ENCODE data around the gene ADGRG2.
A peak's percentile ranks its signal among the peaks of the same experiment; 100 is the strongest.
"Not testable (repeated sequence)": the region's sequence is repeated elsewhere in the genome, so short reads cannot be mapped to it uniquely, and the experiment has no call there.

Gene ADGRG2

DNA sequence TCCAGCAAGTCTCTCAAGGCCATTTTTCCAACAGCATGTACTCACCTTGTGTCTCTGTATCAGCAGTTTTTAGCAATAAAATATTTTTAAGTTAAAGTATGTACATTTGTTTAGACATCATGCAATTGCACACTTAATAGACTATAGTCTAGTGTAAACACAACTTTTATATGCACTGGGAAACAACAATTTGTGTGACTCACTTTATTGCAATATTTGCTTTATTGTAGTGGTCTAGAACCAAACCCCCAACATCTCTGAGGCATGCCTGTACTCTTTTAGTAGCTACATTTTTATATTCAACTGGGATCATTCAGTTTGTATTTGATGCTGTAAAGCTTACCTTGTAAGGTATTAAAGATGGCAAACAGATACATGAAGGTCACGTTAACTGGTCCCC is 123.6 kb downstream of the ADGRG2 start:
- no peak for DNase-seq (ENCODE audit: low read depth in 2 of 2)

DNA sequence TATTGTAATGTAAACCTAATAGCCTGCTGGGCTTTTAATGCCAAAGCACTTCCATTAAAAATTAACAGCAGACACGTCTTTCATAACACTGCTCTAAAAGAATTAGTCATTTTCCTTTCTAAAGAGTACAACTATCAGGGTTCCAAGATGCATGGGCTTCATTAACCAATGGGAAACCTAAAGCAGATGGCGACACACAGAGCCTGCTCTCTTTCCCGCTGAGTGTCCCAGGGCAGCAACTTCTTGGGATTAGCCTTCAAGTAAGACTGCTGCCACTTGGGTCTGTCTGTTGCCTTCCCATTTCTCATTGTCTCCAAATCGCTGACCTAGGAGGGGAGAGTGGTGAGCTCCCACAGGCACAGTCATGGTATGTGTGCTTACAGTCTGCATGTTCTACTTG is 124.4 kb downstream of the ADGRG2 start:
- DNase-seq (ENCODE audit: low read depth in 2 of 2): no peak

DNA sequence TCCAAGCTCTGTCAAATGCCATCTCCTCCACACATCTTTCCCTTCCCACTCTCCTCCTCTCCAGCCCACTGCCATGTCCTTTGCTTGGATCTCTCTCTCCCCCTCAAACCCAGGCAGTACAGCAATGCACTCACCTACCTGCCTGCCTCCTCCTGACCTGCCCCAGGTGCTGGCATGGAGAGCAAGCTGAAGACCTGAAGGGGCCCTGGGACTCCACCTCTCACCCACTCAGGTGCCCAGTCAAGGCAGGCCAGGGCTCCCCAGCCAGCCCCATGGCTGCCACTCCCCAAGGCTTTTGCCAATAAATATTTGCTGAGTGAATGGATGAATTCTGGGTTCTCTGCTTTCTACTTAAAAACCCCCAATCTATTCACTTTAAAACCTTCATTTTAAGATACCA is 125.7 kb downstream of the ADGRG2 start:
- DNase-seq (ENCODE audit: low read depth in 2 of 2): no peak

DNA sequence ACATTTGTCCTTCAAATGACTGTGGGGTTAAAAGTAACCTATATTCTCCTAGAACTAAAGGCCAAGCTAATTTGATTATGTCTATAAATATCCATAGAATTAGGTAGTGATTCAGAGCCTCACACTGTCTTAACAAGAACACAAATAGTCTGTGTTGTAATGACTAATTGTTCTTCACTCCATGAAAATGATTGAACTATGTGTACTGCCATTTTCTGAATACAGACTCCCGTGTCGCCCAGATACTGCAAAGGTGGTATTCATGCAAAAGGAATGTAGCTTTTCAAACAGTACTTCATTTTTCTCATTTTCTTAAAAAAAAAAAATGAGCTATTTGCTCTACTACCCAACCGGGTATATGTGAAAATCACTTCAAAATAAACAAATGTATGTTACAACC is 127.0 kb downstream of the ADGRG2 start:
- DNase-seq (ENCODE audit: low read depth in 2 of 2): no peak

DNA sequence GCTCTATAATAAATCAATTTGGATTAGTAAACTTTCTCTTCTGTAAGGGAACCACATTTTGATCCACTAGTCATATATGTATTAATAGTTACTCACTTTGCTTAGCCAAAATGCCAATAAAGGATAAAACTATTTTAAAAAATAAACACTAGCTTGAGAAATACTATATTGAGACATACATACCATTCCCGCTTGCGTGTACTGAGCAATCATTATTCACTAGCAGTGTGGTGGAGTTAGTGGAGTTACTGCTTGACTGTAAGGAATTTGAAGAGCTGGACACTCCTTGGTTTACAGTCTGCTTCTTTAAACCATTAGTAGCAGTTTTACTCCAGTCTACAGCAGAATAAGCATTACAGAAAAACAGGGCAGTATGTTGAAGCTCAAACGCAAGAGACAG is 127.6 kb downstream of the ADGRG2 start:
- no peak for DNase-seq (ENCODE audit: low read depth in 2 of 2)

DNA sequence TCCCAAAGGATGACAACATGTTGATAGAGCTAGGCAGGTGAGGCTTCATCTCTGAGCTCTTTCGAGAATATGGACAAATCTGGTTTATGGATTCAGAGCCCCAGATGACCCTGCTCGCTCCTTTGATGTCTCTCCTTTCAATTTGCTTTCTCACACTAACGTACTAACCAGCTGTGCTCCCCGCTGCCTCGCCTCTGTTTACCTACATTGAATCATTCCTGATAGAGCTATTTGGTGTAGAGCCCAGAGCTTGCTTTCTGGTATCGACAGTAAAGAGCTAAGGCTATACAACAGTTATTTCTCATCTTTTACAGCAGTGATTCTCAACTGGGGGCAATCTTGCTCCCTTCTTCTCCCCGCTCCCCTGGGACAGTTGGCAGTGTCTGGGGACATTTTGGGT is 129.4 kb downstream of the ADGRG2 start:
- no peak for DNase-seq (ENCODE audit: low read depth in 2 of 2)

DNA sequence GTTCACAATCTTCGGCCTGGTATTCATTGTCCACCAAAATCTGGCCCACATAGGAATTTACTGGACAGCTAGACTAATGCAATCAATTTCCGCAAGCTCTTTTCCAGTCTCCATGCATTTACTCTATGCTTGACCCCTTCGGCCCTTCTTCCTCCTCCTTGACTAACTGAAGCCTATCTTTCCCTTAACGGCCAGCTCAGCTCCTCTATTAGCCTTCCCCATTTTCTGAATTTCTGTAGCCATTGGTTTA is 137.2 kb downstream of the ADGRG2 start:
- no peak for DNase-seq (ENCODE audit: low read depth in 2 of 2)

DNA sequence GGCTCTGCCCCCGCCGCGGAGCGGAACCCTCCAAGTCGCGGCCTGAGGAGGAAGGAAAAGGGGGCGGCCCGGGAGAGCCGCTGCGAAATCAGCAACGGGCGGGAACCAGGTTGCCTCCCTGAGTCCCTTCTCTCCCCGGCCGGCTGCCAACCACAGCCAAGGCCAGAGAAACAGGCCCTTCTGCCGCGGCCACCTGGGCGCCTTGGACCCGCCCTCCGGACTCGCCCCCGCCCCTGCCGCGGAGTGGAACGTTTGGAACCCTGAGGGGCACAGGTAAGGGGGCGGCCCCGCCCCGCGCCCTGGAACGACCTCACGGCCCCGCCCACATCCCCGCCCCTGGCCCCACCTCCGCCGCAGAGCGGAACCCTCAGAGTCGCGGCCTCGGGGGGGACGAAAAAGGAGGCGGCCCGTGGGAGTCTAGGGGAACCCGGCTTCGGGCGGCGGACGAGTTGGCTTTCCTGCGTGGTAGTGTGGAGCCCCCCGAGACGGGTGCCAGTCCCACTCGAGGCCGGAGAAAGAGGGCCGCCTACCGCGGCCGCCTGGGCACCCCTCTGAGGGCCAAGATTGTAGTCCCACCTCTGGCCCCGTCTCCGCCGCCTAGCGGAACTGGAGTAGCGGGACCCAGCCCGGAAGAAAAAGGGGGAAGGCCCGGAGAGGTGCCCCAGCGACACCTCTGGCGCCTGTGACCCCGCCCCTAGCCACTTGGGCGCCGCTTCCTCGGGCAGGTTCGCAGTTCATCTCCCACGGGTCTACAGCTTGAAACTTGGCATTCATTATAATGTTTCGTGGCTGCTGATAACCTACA is 137.7 kb downstream of the ADGRG2 start:
- peak; percentile 71 to 73 for DNase-seq (ENCODE audit: low read depth in 2 of 2)

DNA sequence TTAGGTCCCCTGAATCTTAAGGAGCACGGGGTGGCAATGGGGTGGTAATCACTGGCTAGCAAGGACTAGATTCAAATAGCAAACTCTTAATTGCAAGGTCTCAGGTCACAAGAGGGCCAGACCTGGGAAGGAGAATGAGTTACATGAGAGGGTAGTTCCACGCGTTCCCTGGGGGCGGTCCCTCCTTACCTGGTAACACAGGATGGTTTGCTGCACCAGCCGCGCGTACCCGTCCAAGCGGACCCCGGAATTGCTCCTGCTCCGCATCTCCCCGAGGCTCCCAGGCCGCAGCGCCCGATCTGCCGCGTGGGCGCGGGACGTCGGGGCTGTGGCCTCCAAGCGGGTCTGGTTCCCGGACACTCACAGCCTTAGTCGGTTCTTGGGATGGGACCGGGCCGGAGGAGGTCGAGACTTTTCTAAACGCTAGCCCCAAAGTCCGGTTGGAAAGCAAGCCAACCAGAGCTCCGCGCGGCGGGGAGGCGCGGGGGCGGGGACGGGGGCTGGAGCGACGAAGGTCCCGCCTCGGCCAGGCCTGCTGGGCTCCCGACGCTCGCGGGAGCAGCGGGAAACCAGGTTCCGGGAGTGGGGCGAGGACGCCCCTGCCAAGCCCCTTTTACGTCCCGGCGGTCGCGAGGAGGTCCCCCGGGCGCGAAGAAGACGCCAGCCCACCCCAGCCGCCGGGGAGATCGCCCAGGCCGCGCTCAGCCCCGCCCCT is 138.4 kb downstream of the ADGRG2 start, which contains the start of gene PHKA2:
Gene PHKA2 (minus strand): TSS at position 449 of the 715 bp plus-strand sequence. CDS start 182 bp downstream, at position 267.
- DNase-seq (ENCODE audit: low read depth in 2 of 2): no peak

DNA sequence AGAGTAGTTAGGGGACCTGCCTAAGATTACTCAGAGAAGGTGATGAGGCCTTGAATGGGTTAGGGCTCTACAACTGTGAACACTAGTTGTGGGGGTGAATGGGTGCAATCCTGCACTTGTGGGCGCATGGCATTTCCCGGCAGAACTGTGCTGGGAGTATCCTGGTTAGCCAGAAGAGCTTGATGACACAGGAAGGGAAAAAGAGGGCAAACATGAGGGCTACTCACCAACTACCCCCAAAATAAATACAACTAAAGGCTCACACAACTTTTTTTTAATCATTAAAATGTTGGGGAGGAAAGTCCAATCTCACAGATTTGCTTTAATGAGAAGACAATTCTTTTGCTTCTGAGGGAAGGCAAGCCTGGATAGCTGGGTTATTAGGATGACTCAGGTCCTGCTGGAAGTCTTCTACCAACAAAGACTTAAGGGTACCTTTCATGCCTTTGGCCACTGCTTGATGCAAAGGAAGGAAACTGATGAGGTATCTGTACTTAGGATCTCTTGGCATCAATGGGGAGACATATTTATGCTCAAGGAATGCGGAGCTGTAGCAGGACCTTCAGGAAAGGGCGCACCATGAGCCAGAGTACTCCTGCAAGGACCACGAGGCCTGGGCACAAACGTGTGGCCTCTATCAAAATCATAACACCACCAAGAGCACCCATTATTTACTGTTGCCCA is 141.0 kb downstream of the ADGRG2 start:
- no peak for DNase-seq (ENCODE audit: low read depth in 2 of 2)

DNA sequence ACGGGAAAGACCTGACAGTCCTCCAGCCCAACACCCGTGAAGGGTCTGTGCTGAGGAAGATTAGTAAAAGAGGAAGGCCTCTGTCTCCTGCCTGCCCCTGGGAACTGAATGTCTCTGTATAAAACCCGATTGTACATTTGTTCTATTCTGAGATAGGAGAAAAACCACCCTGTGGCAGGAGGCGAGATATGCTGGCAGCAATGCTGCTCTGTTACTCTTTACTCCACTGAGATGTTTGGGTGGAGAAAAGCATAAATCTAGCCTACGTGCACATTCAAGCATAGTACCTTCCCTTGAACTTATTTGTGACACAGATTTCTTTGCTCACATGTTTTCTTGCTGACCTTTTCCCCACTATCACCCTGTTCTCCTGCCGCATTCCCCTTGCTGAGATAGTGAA is 142.0 kb downstream of the ADGRG2 start:
- DNase-seq (ENCODE audit: low read depth in 2 of 2): not testable (repeated sequence)

DNA sequence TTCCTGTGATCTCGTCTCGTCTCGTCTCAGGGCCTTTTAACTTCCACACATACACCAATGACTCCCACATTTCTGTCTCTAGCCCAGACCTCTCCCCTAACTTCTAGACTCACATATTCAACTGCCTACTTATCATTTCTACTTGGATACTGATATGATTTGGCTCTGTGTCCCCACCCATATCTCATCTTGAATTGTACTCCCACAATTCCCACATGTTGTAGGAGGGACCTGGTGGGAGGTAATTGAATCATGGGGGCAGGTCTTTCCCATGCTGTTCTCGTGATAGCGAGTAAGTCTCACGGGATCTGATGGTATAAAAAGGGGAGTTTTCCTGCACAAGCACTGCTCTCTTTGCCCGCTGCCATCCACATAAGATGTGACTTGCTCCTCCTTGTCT is 147.3 kb downstream of the ADGRG2 start:
- DNase-seq (ENCODE audit: low read depth in 2 of 2): no peak

DNA sequence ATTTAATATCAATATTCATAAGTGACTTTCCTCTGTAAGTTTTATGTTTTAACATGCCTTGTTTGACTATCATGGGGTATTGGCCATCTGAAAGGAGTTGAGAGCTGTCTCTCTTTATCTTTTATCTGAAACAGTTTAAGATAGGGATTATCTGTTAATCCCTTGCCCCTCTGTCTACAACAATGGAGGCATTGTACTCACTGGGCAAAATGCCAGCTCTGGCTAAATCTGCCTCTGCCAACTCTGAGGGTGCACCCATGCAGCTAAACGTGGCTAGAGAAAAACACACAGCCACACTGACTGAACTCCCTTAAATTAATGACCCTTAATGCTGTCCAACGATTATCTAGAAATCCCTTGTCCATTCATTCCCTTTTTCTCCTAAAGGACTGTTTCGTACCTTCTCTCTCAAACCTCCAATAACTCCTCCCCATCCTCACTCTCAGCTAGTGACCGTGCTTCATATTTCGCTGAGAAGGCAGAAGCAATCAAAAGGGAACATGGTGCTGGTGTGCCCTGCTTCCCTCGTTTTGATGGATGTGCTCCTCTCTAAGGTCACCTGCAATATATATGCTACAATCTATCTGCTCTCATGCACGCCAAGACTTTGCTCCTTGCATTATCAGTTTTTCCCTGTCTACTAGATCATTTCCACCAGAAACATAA is 148.6 kb downstream of the ADGRG2 start:
- DNase-seq (ENCODE audit: low read depth in 2 of 2): no peak

DNA sequence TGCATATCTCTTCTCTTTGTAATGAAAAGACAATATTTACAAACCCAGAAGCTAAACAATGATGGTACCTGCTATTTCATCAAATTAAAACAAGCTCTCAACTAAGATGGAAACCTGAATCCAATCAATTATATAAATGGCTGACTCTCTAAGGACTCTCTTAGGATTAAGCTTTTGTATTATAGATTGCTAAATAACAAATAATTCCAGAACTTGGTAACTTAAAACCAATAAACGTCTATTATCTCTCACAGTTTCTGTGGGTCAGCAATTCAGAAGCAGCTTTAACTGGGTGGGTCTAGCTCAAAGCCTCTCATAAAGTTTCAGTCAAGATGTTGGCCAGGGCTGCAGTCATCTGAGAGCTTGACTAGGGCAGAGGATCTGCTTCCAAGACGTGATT is 150.8 kb downstream of the ADGRG2 start:
- no peak for DNase-seq (ENCODE audit: low read depth in 2 of 2)

DNA sequence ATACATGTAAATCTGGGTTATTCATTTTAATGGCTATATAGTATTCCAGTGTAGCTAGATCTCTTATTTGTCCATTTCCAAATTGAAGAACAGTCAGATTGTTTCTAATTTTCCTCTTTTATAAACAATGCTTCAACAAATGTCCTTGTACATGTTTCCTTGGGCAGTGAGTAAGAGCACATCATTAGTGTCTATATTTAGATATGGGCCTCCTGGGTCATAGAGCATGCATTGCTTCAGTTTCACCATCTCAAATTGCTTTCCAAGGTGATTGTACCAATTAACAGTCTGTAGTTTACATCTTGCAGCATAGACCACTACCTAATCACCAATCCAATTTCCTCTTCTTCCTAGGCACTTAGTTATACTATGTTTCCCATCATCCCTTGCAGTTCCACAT is 151.8 kb downstream of the ADGRG2 start:
- DNase-seq (ENCODE audit: low read depth in 2 of 2): no peak

DNA sequence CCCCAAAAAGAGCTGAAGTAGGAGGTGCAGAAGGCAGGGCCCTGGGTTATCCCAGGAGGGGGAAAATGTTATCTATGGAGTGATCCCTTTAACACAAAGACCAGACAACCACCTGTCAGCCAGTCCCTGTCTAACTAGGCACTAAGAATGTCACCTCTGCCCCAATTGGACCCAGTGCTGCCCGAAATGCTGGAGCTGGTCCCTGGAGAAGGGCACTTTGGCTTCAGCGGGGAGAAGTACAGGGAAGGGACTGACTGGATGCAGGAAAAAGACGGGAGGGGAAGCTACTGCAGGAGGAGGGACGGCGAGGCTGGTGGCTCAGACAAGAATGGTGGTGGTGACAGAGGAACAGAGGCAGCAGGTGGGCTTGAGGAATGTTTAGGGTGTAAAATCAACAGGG is 155.6 kb downstream of the ADGRG2 start:
- DNase-seq (ENCODE audit: low read depth in 2 of 2): no peak

DNA sequence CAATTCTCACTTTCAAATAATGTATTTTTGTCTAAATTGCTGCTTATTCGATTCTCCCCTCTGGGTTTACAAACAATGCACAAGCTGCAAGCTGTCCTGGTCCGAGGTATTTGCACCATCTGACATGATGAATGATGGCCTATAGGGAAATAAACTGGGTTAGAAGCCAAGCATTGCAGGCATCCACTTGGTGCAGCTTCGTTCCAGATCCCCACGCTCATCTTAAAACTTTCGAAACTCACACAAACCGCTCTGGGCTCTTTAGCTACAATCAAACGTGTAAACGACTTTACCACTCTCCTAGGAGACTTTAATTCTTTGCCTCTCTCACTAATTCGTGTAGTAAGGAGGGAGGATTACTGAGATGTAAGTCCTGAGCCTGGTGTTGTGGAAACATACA is 157.4 kb downstream of the ADGRG2 start:
- DNase-seq (ENCODE audit: low read depth in 2 of 2): no peak

DNA sequence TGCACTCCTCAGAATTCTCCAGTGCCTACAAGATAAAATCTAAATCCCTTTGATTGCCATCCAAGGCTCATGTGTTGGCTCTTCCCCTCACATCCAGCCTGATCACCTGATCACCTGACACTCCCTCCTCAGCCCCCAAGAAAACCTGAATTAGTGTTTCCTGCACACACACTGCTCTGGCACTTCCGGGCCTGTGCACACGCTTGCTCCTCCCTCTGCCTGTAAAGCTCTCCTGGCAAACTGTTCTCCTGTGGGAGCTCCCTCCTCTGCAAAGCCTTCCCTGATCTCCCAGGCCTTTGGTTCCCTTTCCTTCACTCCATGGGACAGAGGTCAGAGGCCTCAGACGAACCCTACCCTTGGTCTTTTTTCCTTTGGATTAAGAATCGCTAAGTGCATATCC is 158.2 kb downstream of the ADGRG2 start:
- no peak for DNase-seq (ENCODE audit: low read depth in 2 of 2)

DNA sequence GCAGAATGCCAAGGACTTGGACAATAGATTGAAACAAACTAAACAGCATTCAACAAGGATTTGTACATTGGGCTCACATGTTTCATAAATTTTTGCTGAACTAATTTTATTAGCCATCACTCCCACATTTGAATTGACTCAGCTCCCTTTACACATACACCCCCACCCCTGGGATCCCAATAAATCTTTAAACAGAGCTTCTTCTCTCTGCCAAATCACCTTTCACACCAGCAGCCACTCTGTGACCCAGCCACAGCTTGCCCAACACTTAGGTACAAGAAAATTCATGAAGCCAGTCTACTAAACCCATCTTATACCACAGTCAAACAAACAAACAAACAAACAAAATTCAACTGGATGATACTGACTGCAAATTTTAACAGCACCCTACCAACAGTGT is 159.9 kb downstream of the ADGRG2 start:
- DNase-seq (ENCODE audit: low read depth in 2 of 2): no peak

DNA sequence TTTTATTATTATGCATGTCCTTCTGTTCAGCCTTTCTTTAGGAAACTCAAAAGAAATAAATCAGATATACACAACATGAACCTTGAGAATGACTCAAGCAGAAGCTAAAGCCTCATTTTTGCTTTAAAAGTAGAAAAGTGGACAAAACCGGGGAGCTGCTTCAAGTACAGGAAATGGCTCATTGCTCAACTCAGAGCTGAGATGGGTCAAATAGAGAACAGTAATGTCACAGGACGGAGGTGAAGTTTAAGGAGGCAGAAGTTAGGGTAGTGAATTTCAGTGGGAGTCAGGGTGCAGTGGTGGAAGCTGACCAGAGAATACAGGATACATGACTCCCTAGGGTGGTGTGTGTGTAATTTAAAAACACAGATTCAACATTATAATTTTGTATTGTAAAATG is 160.6 kb downstream of the ADGRG2 start:
- DNase-seq (ENCODE audit: low read depth in 2 of 2): no peak

DNA sequence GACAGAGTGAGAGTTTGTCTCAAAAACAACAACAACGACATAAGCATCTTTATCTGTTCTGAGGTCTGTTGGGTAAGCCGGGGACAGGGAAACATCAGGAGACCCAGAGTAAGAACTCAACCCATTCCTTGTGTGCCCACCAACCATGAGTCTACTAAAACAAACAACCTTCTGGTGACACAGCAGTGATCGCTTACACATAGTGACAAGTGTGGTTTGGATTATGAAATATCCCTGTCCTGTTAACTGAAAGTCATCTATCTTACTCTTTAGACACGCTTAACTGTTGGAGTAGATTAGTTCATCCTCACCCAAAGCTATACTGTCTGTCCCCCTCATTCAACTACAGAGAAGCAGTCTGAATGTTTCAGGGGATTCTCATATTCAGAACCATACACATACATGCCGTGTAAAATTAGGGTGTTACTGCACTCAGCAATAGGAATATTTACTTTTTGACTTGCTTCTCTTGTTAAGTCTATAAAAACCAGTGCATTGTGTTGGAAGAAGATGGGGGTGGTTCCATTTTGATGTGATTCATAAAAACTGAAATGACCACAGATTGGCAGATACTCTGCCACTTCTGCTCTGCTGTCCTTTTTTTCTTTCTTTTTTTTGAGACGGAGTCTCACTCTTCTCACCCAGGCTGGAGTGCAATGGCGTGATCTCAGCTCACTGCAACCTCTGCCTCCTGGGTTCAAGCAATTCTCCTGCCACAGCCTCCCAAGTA is 165.8 kb downstream of the ADGRG2 start:
- no peak for DNase-seq (ENCODE audit: low read depth in 2 of 2)

DNA sequence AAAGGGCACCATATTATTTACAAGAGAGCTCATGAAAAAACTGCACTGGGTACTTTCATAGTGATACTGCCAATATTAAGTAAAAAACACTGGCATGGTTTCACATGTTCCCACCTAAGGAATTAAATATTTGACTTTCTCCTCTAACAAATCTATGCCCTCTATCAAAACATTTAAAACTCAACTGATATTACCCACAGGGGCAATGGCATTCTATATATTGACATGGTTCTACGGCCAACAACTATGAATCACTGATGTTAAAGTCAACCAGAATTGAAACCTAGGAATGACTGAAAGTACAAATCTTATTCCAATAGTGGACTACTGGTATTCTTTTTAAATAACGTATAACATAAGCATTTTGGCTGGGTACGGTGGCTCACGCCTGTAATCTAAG is 166.6 kb downstream of the ADGRG2 start:
- no peak for DNase-seq (ENCODE audit: low read depth in 2 of 2)
